Neural cell (in vitro differentiated cells): Measurements from ENCODE around the gene HMSD.

Source experiments
- CTCF ChIP-seq: fragments of 450-650 bp; IDR thresholded peaks from 2 replicates; pipeline ENCODE4 v1.5.1; 2014; ENCODE audit warnings: antibody characterized with exemption, mild to moderate bottlenecking, moderate library complexity; ENCODE audit not compliant: poor library complexity, severe bottlenecking
- EP300 ChIP-seq: fragments of 450-650 bp; conservative IDR thresholded peaks from 2 replicates; pipeline ENCODE4 v1.6.1; 2014; ENCODE audit warnings: antibody characterized with exemption, mild to moderate bottlenecking, moderate library complexity; ENCODE audit not compliant: poor library complexity, severe bottlenecking

GRCh38 chr18:63980896-63981460 is 31.9 kb downstream of the HMSD start:
- TF ChIP-seq EP300 (no peak), CTCF (no peak)
